HG03095 (cell line): Measurements from ENCODE around the gene MBD2.
"Not testable (repeated sequence)": the region's sequence is repeated elsewhere in the genome, so short reads cannot be mapped to it uniquely, and the experiment has no call there.

Experiments used
- ATAC-seq: cut with Tn5 transposase; IDR thresholded peaks from one replicate; pipeline ENCODE4 v1.9.1; 2021; ENCODE audit warnings: moderate library complexity; ENCODE audit not compliant: unreplicated experiment

Gene MBD2, protein sequence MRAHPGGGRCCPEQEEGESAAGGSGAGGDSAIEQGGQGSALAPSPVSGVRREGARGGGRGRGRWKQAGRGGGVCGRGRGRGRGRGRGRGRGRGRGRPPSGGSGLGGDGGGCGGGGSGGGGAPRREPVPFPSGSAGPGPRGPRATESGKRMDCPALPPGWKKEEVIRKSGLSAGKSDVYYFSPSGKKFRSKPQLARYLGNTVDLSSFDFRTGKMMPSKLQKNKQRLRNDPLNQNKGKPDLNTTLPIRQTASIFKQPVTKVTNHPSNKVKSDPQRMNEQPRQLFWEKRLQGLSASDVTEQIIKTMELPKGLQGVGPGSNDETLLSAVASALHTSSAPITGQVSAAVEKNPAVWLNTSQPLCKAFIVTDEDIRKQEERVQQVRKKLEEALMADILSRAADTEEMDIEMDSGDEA

DNA sequence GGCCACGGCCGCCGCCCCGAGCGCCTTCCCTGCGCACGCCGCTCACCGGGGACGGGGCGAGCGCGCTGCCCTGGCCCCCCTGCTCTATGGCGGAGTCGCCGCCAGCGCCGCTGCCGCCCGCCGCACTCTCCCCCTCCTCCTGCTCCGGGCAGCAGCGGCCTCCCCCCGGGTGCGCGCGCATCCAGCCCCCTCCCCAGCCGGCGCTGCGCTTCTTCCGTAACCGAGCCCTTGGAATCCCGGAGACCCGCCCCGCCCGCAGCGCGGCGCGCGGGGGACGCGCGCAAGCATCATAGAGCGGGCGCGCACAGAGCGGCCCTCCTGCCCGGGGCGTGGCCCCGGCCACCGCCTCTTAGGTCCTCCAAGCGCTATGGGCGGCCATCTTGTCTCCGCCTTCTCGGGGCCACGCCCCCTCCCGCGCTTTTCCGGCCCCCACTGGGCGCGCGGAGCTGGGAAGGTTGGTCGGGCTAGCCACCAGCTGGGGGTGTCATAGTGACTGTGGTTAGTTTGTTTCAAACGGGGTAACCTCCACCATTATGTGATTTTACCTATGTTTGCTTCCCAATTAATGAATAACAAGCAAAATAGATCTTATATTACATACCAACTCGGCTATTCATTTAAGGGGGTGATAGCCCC, at the start of gene MBD2:
Gene MBD2, minus strand, starts transcription at position 291 of the 636 bp plus-strand sequence. Its CDS starts 110 bp downstream, at position 181.
- peak; percentile 89 for ATAC-seq

DNA sequence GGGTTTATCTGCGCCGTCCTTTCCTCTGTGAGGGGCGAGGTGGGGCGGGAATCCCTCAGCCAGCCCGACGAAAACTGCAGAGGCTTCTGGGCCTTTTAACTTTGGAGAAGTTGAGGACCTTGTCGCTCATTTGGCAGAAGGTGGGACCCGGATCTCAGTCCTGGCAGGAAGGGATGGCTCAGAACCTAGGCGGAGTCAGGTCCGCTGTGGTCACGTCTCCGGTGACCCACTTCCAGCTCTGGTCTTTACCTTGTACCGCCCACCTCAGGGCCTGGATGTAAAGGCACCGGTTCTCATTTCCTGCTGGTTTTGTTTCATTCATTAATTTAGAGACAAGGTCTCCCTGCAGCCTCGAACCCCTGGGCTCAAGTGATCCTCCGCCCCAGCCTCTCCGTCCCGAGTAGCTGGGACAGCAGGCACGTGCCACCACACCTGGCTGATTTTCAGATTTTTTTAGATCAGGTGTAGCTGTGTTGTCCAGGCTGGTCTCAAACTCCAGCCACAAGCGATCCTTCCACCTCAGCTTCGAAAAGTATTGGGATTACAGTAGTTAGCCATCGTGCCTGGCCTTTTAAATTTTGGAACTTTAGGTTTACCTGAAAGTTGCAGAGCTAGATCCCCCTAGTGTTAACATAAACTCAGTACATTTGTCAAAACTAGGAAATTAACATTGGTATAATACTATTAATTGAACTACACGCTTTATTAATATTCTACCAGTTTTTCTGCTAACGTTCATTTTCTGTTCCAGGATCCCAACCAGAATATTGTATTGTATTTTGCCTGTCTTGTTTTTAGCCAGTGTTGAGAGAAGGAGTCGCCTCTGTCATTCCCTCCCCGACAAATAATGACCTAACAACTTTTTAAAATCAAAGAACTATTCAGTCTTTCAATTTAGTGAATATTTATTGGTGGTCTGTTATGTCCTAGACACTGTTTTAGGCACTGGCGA, 45.7 kb upstream of the MBD2 start:
- ATAC-seq: peak; percentile 27

DNA sequence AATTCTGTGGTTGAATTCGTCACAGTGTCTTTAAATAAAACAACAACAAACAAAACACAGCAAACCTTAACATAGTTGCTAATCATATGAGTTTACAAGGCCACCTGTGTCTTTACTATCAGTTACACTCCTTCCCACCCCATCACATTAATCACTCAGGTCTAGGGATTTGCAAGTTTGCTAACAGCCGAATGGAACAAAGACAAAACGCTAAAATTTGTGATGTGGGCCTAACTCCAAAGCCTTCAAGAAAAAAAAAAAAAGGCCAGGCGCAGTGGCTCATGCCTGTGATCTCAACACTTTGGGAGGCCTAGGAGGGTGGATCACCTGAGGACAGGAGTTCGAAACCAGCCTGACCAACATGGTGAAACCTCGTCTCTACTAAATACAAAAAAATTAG, 44.3 kb upstream of the MBD2 start:
- no peak for ATAC-seq

DNA sequence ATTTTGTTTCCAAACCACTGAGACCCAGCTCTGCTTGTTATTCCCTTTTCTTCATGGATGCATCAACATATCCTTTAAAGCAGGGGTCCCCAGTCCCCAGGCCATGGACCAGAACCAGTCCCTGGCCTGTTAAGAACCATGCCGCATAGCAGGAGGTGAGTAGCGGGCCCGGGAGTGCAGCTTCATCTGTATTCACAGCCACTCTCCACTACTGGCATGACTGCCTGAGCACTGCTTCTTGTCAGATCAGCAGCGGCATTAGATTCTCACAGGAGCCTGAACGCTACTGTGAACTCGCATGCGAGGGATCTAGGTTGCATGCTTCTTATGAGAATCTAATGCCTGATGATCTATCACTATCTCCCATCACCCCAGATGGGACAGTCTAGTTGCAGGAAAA, 43.2 kb upstream of the MBD2 start:
- ATAC-seq: no peak

DNA sequence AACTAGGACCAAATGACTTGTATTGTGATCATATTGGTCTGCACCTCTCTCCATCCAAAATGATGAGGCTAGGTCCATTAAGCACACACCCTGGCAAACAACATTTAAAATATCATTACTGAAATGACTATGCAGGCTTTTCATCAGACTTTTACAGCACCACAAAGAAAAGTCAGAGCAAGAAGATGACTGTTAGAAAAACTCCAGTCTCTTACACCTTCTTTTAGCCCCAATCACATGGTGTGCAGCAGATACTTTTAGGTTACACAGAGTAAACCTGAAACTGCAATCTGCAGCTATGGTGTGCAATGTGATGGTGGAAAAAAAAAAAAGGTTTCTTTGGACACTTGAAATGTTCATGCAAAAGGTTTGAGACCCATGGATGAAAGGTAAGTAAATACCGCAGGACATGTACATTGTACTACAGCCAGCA, 39.5 kb upstream of the MBD2 start:
- peak; percentile 79 for ATAC-seq

DNA sequence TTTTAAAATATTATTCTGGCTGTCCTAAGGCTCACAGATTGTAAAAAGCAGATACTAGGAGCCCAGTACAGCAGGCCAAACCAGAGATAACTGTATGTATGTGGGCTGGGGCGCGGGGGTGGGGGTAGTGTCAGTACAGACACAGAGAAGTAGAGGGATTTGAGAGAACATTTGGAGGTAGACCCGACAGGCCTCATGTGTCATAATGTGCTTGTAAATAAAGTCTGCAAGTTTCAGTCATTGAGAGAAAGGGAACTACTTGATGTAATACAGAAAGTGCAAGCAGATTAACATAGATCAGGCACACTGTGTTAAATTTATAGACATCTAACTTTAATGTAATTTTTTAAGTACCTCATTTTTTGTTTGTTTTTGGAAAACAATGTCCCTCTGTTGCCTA, 37.4 kb upstream of the MBD2 start:
- ATAC-seq: peak; percentile 66

DNA sequence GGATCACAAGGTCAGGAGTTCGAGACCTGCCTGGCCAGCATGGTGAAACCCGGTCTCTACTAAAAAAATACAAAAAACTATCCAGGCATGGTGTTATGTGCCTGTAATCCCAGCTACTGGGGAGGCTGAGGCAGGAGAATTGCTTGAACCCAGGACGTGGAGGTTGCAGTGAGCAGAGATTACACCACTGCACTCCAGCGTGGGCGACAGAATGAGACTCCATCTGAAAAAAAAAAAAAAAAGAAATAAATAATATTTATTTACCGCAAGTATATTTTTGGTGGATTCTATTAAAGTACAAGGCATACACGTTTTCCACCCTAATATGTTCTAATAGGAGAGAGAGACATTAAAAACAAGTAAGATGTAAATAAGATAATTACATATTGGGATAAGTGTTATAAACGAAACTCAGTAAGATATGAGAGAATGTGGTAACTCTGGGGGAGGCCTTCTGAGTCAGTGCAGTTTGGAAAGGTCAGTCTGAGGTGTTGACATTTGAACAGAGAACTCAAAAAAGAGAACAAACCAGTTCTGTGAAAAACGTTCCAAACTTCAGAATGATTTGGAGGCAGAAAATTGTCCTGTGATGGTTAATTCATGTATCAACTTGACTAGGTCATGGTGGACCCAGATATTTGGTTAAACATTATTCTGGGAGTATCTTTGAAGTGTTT, 36.1 kb upstream of the MBD2 start:
- peak; percentile 28 for ATAC-seq

DNA sequence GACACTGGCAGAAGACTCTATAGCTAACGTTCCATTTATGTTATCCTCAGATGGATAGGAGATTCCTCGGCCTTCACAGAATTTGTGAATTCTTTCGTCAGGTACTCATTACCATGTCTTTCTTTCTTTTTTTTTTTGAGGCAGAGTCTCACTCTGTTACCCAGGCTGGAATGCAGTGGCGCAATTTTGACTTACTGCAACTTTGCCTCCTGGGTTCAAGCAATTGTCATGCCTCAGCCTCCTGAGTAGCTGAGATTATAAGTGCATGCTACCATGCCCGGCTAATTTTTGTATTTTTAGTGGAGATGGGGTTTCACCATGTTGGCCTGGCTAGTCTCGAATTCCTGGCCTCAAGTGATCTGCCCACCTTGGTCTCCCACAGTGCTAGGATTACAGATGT, 33.3 kb upstream of the MBD2 start:
- ATAC-seq: not testable (repeated sequence)

DNA sequence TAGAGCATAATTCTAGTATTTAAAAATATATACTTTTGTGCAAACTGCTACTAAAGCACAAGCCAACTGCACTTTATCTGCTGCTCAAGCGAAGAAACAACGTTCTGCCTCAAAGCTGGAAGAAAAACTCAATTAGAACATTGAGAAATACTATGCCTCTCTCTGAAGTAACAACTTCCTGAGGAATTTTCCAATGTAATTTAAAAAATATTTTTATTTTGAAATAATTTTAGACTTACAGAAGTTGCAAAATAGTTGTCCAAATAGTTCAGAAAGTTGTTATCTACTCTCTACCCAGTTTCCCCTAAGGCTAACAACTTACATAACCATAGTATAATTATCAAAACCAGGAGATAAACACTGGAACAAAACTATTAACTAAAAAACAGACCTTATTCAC, 32.5 kb upstream of the MBD2 start:
- ATAC-seq: no peak

DNA sequence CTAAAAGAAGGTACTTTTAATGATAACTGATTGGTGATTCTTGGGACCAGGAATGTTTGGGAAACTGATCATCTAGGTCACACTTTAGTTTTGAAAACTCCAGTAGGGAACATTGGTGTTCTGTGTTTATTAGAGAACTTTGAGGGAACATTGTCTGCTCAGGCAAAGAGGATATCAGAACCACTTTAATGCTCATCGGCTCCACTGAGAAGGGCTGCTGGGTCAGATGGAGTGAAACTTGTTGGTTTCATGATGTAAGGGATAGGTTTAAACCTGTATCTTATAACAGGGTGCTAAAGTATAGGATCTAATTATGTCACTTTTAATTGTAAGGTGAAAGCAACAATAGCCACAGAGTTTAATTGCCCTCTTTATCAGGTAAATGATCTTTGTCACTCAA, 30.7 kb upstream of the MBD2 start:
- ATAC-seq: no peak

DNA sequence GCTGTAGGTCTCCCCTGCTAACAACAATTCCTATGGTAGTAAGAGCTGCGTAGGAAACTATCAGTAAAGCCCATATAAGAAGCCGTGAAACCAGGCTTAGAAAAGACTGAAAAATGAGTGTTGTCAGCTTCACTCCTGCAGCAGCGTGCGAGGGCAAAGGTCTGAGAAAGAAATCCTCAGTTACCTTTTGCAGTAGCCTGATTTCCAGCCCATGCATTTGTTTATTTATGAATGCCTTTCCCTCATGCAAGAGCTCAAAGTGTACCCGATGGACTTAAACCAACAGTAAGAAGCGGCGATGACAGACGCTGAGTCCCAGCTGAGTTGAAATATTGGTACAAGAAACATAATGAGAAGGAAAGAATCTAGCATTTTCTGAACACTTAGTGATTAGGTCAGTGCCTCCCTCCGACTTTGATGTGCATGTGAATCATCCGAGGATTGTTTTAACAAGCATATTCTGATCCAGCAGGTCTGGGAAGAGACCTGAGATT, 29.8 kb upstream of the MBD2 start:
- no peak for ATAC-seq

DNA sequence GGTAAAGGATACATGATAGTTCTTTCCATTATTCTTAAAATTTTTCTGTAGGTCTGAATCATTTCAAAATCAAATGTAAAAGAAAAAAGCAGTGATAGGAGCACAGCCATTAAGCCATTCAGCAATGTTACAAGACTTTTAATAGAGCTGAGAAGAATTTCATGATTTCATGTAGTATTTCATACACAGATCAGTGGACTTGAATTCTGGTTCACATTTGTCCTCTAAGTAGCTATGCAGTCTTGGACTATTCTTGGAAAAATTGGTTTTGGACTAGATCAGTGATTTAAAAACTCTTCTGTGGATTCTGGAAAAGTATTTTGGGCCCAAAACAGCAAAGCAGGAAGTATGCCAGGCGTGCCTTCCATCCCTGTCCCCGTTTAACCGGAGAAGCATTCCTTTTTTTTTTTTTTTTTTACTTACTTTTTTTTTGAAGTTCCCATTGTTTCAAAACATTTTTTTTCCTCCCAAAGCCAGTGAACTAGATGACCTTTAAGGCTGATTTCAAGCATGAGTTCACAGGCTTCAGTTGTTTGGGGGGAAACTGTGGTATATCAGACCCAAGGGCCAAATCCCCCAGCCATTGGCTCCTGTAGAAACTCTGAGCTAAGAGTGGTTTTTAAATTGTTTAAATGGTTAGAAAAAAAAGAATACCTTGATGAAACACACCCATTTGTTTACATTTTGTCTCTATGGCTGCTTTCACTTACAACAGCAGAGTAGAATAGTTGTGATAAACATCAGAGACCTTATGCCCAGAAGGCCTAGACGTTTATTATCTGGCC, 27.3 kb upstream of the MBD2 start:
- no peak for ATAC-seq

DNA sequence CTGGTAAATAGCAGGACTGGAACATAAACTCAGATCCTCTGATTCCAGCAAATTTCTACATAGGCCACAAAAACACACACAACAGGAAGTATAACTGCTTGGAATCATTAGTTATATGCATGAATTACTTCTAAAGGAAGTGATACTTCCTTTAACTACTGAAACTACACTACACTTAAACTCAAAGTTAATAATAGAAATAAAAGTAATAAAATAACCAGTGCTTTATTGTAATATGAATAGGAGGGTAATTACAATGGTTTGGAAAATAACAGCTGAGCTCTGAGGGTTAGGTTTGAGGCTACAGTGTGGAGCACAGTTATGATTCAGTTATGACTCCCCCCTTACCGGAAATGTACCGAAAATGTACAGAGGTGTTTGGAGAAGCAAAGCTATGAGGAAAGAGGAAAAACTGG, 26.4 kb upstream of the MBD2 start:
- peak; percentile 76 for ATAC-seq

DNA sequence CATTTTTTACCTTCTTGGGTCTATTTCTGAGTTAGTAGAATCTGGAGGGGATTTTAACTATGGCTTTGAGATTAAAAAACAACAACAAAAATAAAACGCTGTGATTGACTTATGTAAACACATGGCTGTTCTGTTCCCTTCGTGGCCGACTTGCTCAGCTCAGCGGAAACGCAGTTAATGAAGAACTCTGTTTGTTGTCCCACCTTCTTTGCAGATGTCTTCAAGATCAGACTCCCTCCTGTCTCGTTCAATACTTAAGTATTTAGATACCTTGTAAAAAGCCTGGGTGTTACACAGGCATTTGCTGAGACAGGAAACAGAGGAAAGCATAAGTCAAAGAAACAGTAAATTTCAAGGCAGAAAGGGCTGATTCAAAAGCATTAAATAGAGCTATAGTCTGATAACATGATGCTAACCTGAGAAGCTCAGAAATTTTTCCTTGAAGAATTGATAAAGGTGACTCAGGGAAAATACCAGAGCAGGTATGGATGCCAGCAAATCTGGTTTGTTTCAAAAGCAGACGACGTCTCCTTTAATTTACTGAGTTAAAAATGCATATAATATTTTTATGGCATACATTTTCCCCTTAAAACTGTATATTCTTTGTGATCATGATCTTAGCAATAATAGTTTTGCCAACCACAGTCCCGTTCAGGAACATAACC, 23.2 kb upstream of the MBD2 start:
- ATAC-seq: no peak

DNA sequence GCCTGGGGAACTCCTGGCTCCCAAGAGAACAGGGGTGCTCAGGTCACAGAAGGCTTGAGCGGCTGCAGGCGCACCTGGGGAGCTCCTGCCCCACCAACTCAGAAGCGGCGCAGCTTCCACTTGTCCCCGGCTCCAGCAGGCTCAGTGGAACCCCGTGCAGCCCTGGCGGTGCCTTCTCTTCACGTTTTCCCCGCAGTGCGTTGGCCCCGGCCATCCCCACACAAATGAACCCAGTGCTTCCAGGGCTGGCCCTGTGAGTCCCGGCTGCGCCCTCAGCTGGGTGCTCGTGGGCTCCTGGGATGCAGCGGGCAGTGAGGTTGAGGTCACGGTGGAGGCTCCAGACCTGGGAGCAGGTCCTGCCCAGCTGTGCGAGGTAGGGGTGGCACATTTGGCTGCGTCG, 17.9 kb upstream of the MBD2 start:
- ATAC-seq: no peak

DNA sequence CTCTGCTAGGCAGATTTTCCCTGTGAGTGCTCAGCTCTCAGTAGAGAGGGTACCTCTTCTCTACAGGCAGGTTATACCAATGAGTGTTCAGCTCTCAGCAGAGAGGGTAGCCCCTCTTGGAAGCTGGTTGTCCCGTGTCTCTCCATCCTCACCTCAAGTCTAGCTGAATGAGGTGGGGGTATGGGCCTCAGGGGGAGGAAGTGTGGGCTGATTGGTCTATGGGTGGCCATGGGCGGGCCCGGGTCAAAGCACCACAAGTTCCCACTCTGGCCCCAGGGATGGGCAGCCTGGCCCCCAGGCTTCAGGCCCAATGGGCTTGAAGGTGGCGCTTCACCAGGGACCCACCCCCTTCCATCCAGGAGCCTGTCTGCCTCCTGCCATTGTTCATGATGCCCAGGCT, 17.0 kb upstream of the MBD2 start:
- ATAC-seq: no peak

DNA sequence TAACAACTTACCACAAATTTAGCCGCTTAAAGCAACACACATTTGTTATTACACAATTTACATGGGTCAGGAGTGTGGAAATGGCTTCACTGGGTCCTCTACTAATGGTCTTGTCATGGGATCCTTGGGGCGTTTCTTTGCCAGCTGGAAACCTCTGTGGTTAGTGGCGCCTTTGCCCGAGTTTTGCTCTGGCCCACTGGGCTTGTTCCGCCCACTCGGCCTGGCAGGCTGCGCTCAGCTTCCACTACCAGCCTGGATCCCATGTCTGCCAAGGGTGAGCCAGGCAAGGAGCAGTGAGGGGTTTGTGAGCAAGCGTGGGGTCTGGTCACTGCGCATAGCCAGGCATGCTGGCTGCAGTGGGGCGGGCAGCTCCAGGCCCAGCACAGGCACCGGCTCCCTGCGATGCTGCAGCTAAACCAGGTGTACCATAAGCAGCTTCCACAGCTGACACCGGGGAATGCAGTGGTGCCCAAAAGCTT, 16.2 kb upstream of the MBD2 start:
- no peak for ATAC-seq

DNA sequence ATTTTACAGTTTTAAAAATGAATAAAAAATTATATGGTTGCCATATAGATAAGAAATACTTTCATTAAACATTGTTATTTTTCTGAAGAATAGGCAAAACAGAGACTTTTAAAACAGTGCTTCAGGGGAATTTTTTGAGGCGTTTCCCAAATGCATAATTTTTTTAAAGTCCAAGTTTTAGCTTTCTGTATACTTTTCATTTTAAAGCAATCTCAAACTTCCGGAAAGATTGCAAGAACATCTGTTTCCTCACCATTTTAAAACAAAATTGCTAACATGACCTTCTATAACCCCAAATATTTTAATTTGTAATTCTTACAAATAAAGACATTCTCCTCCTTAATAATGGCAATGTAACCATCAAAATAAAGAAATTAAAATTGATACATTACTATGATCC, 15.1 kb upstream of the MBD2 start:
- ATAC-seq: no peak

DNA sequence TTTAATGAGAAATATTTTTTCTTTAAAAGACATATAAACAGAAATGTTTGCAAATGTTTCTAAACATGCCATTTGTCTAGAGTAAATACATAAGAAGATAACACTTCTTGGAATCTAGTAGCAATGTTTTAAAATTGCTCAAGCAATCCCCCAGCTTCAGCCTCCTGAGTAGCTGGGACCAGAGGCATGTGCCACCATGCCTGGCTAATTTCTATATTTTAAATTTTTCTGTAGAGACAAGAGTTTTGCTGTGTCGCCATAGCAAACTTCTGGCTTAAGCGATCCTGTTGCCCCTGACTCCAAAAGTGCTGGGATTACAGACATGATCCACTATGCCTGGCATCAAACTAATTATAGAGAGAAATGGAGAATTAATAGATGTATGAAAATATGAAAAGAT, 14.6 kb upstream of the MBD2 start:
- no peak for ATAC-seq
